NB4 (cell line): ENCODE results near the gene NME3.

Experiments used
- DNase-seq: peaks from one replicate; pipeline ENCODE4 v3.0.0; 2010; ENCODE audit warnings: low read depth
- H3K4me3 ChIP-seq: one replicate; pipeline ENCODE4 v1.5.1; 2011; ENCODE audit warnings: mild to moderate bottlenecking, low read depth, low read length, moderate library complexity
- CTCF ChIP-seq: IDR thresholded peaks from one replicate; pipeline ENCODE4 v1.5.1; 2012; ENCODE audit warnings: low read depth, low read length
- MAX ChIP-seq: IDR thresholded peaks from 2 replicates; pipeline ENCODE4 v1.6.1; 2011; ENCODE audit warnings: low read depth, low read length
- MYC ChIP-seq: IDR thresholded peaks from 2 replicates; pipeline ENCODE4 v1.6.1; 2011; ENCODE audit warnings: low read depth, low read length
- POLR2A ChIP-seq: IDR thresholded peaks from 2 replicates; pipeline ENCODE4 v1.6.1; 2011; ENCODE audit warnings: mild to moderate bottlenecking; ENCODE audit not compliant: insufficient read length; ENCODE audit errors: extremely low read depth

Gene NME3

GRCh38 chr16:1731073-1731472 is 40.3 kb downstream of the NME3 start:
- no peak for DNase-seq

GRCh38 chr16:1729445-1729844 is 41.9 kb downstream of the NME3 start:
- no peak for DNase-seq
- no peak for TF ChIP-seq MAX
- H3K4me3 ChIP-seq: no peak overlapping the region

More at GRCh38 chr16:1731073-1731472, 40.3 kb downstream of the NME3 start:
- TF ChIP-seq MYC (no peak), POLR2A (no peak), MAX (no peak), CTCF (no peak)
- H3K4me3 ChIP-seq: no peak overlapping the region

GRCh38 chr16:1729026-1729425 is 42.3 kb downstream of the NME3 start:
- no peak for TF ChIP-seq CTCF
- TF ChIP-seq MAX: no peak
- TF ChIP-seq MYC: no peak
- no peak for TF ChIP-seq POLR2A
- no peak for DNase-seq
- H3K4me3 ChIP-seq: no peak overlapping the region

GRCh38 chr16:1727651-1728624 is 43.4 kb downstream of the NME3 start:
- no peak overlapping the region for H3K4me3 ChIP-seq
- TF ChIP-seq MYC (no peak), MAX (no peak), CTCF (no peak), POLR2A (no peak)
- no peak for DNase-seq

GRCh38 chr16:1726661-1727502 is 44.5 kb downstream of the NME3 start:
- no peak for DNase-seq
- H3K4me3 ChIP-seq: no peak overlapping the region
- no peak for TF ChIP-seq MYC
- no peak for TF ChIP-seq CTCF
- TF ChIP-seq POLR2A: no peak
- no peak for TF ChIP-seq MAX

GRCh38 chr16:1724491-1724890 is 46.9 kb downstream of the NME3 start:
- no peak for TF ChIP-seq POLR2A
- no peak overlapping the region for H3K4me3 ChIP-seq
- no peak for DNase-seq
